ENCODE measurements around the gene NLGN1.

- TF ChIP-seq CTCF (IDR thresholded peaks at IDR 0.05) (no peak), POLR2A (IDR thresholded peaks at IDR 0.05) (no peak), EP300 (IDR thresholded peaks at IDR 0.05) (no peak)
Observed at GRCh38 chr3:174202116-174202515, 804.6 kb downstream of the NLGN1 start.
